Measurements from ENCODE around the gene CLOCK. TPM values are rescaled to one million over a fixed set of nuclear protein-coding genes. Genes with fewer than 3 reads are reported as not detected.

Gene CLOCK
- total RNA-seq, 1 donor from 2014 or later: 35.9 TPM

DNA sequence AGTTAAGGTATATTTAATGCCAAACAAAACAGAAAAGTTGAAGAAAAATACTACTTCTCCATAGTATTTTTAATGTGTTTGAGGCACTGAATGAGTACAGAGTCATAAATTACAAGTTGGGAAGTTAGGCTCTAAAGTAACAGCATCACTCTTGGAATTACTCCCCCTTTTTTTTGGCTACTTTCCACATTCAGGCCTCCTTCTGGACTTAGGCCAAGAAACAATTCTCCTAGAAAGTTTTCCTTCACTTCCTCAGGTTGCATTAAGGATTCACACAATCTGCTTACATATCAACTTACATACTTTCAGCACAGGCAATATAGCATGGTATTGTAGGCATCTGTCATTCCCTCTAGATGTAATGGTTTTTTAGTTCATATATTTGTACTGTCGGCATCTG lies 98.9 kb downstream of the CLOCK start:
- Histone ChIP-seq H3K4me1 (no peaks in the 10 kb centered on the region), H4K20me1 (ENCODE audit: low read depth) (no peaks in the 10 kb centered on the region), H3K27ac (no peak overlapping the region), H3K4me2 (no peak overlapping the region), H3F3A (ENCODE audit: low read depth) (no peaks in the 10 kb centered on the region), H3K27me3 (no peaks in the 10 kb centered on the region), H3K79me2 (ENCODE audit: low read depth) (no peaks in the 10 kb centered on the region), H3K9me3 (ENCODE audit: low read depth) (no peaks in the 10 kb centered on the region), H3K4me3 (no peak overlapping the region), H3K9ac (no peak overlapping the region), H2AFZ (replicated peaks) (no peak overlapping the region), H3K36me3 (peaks cover 11% of the 10 kb centered on the region)
- DNase-seq (ENCODE audit: low spot score): no peak
- H3K4me3 Mint-ChIP-seq: no peak overlapping the region
- no peaks in the 10 kb centered on the region for H3K9me3 Mint-ChIP-seq
- H3K36me3 Mint-ChIP-seq: peaks cover 26% of the 10 kb centered on the region
- no peak overlapping the region for H3K27ac Mint-ChIP-seq
- no peaks in the 10 kb centered on the region for H3K4me1 Mint-ChIP-seq
- TF ChIP-seq EZH2 (IDR thresholded peaks at IDR 0.05) (no peak), EZH2phosphoT487 (IDR thresholded peaks at IDR 0.05) (no peak)
- TF ChIP-seq, protein P1, sequence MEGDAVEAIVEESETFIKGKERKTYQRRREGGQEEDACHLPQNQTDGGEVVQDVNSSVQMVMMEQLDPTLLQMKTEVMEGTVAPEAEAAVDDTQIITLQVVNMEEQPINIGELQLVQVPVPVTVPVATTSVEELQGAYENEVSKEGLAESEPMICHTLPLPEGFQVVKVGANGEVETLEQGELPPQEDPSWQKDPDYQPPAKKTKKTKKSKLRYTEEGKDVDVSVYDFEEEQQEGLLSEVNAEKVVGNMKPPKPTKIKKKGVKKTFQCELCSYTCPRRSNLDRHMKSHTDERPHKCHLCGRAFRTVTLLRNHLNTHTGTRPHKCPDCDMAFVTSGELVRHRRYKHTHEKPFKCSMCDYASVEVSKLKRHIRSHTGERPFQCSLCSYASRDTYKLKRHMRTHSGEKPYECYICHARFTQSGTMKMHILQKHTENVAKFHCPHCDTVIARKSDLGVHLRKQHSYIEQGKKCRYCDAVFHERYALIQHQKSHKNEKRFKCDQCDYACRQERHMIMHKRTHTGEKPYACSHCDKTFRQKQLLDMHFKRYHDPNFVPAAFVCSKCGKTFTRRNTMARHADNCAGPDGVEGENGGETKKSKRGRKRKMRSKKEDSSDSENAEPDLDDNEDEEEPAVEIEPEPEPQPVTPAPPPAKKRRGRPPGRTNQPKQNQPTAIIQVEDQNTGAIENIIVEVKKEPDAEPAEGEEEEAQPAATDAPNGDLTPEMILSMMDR (IDR thresholded peaks at IDR 0.05): no peak
- no peaks in the 10 kb centered on the region for H3K27me3 Mint-ChIP-seq (ENCODE audit: insufficient read depth, low read depth)

DNA sequence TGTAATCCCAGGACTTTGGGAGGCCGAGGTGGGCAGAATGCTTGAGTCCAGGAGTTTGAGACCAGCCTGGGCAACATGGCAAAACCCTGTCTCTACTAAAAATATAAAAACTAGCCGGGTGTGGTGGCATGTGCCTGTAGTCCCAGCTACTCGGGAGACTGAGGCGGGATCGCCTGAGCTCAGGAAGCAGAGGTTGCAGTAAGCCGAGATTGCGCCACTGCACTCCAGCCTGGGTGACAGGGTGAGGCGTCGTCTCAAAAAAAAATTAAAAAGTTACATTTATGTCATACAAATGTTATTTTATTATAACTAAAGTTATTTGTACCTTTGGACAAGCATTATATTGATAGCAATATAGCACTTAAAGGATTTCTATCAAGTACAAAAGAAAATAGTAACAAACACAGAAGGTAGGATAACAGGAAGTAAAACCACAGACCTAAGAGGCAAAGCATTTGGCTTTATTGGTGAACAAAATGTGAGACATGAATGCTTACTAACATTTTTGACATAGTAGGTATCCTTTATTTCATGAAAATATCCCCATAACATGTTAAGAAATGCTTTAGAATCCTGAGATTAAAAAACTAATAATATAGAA lies 99.5 kb downstream of the CLOCK start:
- H3K27me3 Mint-ChIP-seq (ENCODE audit: insufficient read depth, low read depth): no peaks in the 10 kb centered on the region
- H3K79me2 ChIP-seq (ENCODE audit: low read depth): no peaks in the 10 kb centered on the region
- peaks cover 29% of the 10 kb centered on the region for H3K36me3 Mint-ChIP-seq
- no peak overlapping the region for H2AFZ ChIP-seq (replicated peaks)
- no peak overlapping the region for H3K27ac ChIP-seq
- no peaks in the 10 kb centered on the region for H3K9me3 ChIP-seq (ENCODE audit: low read depth)
- H3F3A ChIP-seq (ENCODE audit: low read depth): no peaks in the 10 kb centered on the region
- H3K4me1 Mint-ChIP-seq: no peaks in the 10 kb centered on the region
- peaks cover 11% of the 10 kb centered on the region for H3K36me3 ChIP-seq
- TF ChIP-seq EZH2phosphoT487 (IDR thresholded peaks at IDR 0.05) (no peak), EZH2 (IDR thresholded peaks at IDR 0.05) (no peak)
- TF ChIP-seq, protein P1 (IDR thresholded peaks at IDR 0.05): no peak
- no peak overlapping the region for H3K4me3 Mint-ChIP-seq
- H3K9ac ChIP-seq: no peak overlapping the region
- H3K4me1 ChIP-seq: no peaks in the 10 kb centered on the region
- H3K27ac Mint-ChIP-seq: no peak overlapping the region
- H3K4me2 ChIP-seq: no peak overlapping the region
- DNase-seq (ENCODE audit: low spot score): no peak
- no peaks in the 10 kb centered on the region for H3K9me3 Mint-ChIP-seq
- no peak overlapping the region for H3K4me3 ChIP-seq
- H3K27me3 ChIP-seq: no peaks in the 10 kb centered on the region
- no peaks in the 10 kb centered on the region for H4K20me1 ChIP-seq (ENCODE audit: low read depth)

DNA sequence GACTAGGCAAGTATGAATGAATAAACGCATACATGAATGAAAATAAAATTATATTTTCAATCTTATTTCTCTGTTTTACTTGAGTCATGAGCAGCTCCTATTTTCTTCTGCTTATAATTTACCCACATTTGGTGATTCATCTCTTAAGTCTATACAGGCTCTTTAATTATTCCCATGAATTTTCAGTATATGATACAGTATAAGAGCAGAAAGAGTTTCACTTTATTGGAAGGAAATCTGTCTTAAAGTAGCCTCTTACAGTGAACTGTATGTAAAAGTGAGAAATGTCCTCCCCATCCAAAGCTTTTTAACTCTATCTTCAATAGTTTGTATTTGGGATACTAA lies 100.2 kb downstream of the CLOCK start:
- Histone ChIP-seq H3K9ac (no peak overlapping the region), H4K20me1 (ENCODE audit: low read depth) (no peaks in the 10 kb centered on the region), H3K4me2 (no peak overlapping the region), H3K4me1 (no peaks in the 10 kb centered on the region), H3F3A (ENCODE audit: low read depth) (no peaks in the 10 kb centered on the region), H3K79me2 (ENCODE audit: low read depth) (no peaks in the 10 kb centered on the region), H3K9me3 (ENCODE audit: low read depth) (no peaks in the 10 kb centered on the region), H2AFZ (replicated peaks) (no peak overlapping the region), H3K4me3 (no peak overlapping the region), H3K27ac (no peak overlapping the region), H3K27me3 (no peaks in the 10 kb centered on the region), H3K36me3 (peaks cover 11% of the 10 kb centered on the region)
- no peak for DNase-seq (ENCODE audit: low spot score)
- Mint-ChIP-seq H3K36me3 (peaks cover 25% of the 10 kb centered on the region), H3K4me1 (no peaks in the 10 kb centered on the region), H3K27me3 (ENCODE audit: insufficient read depth, low read depth) (no peaks in the 10 kb centered on the region), H3K9me3 (no peaks in the 10 kb centered on the region), H3K27ac (no peak overlapping the region), H3K4me3 (no peak overlapping the region)
- TF ChIP-seq EZH2 (IDR thresholded peaks at IDR 0.05) (no peak), EZH2phosphoT487 (IDR thresholded peaks at IDR 0.05) (no peak)
- TF ChIP-seq, protein P1 (IDR thresholded peaks at IDR 0.05): no peak

Measured in neural progenitor cell (in vitro differentiated cells).